Activated CD4-positive, alpha-beta T cell treated with anti-CD3 and anti-CD28 coated beads, Interleukin-2, amount 50 U/mL, for 24 hours (primary cell): ENCODE data around the gene TRIM15.

Source experiments
- DNase-seq, 2 donors: peaks; one replicate each; pipeline ENCODE4 v3.0.0-alpha.2; 2020; ENCODE audit warnings: low read depth in 1 of 2, low spot score in 1 of 2

Gene TRIM15

DNA sequence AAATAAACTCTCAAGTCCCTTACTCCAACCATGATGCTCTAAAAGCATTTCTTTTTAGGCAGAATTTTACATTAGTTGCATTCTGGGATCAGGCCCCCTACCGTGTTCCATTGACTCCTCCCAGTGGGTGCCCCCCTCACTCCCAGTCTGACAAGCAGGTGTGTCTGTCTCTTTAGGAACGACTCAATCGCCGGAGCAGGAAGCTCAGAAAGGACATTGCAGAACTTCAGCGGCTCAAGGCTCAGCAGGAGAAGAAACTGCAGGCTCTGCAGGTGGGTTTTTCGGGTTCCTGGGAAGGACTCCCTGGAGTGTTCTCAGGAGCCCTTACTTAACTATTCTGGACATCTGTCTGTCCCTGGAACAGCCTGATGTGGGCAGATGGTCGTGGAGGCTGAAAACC, 17.5 kb upstream of the TRIM15 start:
- DNase-seq = no peak

DNA sequence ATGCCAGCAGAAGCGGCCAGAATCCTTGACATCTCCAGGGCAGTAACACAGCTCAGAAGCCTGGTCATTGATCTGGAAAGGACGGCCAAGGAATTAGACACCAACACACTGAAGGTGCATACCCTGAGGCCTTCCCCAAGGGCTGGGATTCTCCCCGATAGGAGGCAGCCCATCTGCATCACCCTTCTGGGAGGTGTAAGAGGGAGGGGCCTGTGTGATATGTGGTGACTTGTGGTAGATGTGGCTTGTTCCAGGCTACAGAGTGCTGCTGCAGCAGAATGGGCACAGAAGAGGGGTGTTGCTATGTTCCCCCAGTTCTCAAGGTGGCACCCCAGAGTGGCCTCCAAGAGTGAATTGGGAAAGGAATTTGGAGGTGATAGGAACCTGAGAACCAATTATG, 16.2 kb upstream of the TRIM15 start:
- DNase-seq = no peak

DNA sequence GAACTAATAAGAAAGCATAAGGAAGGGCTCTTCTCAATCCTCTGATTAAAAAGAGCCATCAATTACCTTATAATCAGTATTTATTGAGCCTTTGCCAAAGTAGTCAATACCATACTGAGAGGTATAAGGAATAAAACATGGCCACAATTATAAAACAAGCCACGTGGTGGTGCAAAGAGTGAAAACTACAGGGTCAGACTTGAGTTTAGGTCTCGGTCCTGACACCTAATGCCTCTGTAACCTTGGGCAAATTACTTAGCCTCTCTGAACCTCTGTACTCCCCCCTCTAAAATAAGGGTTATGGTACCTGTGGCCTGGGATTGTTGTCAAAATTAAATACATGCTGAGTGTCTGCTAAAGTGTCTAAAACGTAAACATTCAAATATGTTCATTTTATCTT, 14.1 kb upstream of the TRIM15 start:
- no peak for DNase-seq

- no peak for DNase-seq
Measured at GRCh38 chr6:30149858-30150550, 13.3 kb upstream of the TRIM15 start.

DNA sequence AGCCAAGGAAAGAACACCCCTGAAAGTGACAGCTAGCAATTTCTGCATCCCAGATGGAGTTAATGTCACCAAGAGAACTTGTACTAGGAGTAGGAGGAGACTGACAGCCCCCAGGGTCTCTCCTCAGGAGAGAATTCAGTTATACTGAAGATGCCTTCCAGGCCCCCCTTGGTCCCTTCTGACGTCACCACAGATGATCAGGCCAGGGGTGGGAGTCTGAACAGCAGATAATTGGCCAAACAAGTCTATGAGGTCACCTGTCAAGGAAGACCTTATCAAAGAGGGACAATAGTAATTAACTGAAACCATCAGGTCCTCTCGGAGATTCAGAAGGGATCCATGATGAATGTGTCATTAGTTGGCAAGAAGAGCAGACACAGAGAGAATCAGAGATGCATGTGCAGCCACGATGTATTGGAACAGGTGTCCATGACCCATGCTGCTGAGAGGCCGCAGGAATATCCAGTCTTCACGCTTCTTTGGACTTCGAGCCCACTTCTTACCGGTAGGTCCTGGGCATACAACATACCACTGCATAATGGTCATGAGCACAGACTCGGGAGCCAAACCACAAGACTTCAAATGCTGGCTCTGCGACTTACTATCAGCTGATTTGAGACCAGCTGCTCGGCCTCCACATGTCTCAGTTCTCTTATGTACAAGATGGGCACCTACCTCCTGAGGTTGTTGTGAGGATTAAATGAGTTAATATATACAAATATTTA, 12.5 kb upstream of the TRIM15 start:
- no peak for DNase-seq

DNA sequence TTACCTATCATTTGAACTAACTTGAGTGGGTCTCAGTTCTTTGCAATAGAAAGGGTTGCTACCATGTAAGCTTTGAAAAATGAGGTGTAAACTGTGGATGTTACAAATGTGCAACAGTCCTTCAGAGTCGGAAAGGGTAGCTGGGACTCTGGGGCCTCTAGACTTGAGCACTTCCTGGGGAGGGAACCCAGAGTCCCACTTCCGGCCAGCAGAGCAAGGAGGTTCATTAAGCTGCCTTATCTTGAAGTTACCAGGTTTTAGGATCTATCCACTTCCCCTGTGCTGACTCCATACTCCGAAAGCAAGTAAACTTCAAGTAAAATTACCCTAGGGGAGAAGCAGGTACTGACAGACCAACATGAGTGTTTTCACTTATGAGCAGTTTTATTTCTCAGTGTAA, 11.8 kb upstream of the TRIM15 start:
- no peak for DNase-seq

DNA sequence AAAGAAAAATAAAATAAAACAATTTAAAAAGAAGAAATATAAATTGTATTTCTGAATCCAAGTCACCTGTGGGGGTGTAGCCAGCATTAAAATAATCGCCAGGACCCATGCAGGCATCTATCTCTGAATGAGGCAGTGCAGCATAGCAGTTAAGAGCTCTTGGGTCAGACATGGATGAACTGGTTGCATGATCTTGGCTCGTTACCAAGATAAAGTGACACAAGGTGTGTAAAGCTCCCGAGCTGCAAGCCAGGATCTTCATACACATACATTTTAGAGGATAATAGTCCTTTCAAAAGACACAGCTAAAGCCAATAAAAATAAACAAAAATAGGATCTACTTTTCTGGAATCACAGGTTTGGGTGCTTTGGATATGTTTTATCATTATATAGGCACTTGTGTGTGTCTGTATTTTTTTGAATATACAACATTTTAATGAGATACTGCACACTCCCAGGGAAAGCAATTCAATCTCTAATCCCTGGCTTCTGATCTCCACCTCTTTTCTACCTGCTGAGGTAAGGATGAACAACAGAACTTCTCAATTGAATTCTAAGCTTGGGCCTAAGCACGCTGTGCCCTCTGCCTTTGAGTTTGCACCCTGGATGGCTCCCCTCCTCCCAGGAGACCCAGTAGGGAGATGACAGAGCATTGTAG, 11.2 kb upstream of the TRIM15 start:
- no peak for DNase-seq

GRCh38 chr6:30152910-30153610, 10.3 kb upstream of the TRIM15 start:
- DNase-seq = no peak

DNA sequence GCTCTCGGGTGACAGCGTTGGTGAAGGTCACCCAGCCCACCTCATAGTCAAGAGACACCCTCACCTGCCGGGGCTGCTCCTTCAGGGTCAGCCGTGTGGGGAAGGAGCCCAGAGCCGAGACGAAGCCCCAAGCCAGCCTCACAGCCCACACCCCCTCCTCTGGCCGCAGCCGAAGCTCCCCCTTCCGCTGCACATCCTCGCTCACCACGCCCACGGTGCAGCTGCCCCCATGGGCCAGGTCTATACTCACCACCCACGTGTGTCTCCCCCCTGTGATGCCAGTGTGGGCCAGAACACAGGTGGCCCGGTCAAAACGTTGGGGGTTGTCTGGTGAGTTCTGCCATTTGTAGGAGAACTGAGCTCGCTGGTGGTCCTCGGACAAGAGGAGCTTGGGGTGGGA, 9.3 kb upstream of the TRIM15 start:
- DNase-seq = no peak

- no peak for DNase-seq
Measured at GRCh38 chr6:30154709-30155519, 8.4 kb upstream of the TRIM15 start.

DNA sequence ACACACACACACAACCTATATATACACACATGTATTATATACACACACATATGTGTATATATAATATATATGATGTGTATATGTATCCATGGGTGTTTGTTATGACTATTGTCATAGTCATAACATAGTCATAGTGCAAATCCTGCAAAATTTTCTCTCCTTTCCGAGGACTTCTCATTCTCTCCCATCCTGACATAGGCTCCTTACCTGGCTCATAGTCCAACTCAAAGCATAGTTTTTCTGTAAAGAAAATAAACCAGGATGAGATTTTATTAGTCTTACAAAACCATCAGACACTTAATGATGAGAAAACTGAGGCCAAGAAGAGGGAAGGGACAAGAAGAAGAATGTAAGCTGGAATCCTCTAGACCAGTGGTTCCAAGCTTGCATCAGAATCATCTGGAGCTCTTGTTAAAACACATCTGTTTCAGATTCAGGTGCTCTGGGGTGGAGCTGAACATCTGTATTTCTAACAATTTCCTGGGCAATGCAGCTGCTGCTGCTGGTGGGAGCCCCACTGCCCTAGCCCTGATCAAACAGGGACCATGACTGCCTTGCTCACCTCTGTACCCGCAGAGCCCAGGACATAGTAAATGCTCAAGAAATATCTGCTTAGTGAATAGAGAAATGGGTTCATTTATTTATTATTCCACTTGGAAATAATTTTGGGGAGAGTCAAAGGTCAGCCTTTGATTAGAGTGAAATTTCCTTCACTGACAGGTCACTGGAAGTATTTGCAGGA, 7.7 kb upstream of the TRIM15 start:
- no peak for DNase-seq

DNA sequence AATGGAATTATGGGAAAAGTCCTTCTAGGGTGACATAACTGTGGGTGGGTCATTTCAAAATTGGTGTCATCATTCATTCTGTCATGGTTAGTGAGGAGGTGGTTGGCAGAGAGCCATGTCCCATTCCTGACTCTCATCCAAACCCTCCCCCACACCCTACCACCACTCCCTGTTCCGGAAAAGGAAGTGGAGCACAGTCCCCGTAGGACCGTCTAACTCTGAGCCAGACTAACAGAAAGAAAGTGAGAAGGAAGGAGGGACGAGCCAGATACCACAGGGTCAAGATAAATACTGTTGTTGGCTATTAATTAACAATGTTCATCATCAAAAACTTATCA, 7.1 kb upstream of the TRIM15 start:
- no peak for DNase-seq

GRCh38 chr6:30156774-30157173, 6.6 kb upstream of the TRIM15 start:
- DNase-seq = no peak

- no peak for DNase-seq
Measured at GRCh38 chr6:30157581-30157980, 5.8 kb upstream of the TRIM15 start.

- DNase-seq = no peak
Measured at GRCh38 chr6:30157999-30158398, 5.3 kb upstream of the TRIM15 start.

DNA sequence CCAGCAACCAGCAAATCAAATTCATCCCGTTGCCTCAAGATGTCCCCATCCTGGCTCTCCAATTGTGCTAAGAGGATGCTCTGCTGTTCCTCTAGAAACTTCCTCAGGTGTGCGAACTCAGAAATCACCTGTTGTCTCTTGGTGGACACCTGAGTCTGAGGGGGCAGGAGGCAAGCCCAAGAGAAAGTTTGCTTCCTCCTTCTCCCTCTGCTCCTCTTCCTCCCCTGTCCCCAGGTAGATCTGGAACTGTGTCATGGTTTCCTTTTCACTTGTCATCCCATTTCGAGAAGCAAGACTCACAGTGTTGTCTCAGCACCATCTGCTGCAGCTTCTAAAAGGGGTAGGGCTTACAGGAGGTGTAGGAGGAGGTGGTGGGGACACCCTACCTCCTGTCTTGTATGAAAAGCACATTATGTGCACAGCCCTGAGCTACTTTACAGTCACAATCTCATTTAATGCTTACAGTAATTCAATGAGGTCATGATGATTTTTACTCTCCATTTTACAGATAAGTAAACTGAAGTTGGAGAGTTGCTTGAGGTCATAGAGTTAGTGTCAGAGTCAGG, 4.8 kb upstream of the TRIM15 start:
- no peak for DNase-seq

DNA sequence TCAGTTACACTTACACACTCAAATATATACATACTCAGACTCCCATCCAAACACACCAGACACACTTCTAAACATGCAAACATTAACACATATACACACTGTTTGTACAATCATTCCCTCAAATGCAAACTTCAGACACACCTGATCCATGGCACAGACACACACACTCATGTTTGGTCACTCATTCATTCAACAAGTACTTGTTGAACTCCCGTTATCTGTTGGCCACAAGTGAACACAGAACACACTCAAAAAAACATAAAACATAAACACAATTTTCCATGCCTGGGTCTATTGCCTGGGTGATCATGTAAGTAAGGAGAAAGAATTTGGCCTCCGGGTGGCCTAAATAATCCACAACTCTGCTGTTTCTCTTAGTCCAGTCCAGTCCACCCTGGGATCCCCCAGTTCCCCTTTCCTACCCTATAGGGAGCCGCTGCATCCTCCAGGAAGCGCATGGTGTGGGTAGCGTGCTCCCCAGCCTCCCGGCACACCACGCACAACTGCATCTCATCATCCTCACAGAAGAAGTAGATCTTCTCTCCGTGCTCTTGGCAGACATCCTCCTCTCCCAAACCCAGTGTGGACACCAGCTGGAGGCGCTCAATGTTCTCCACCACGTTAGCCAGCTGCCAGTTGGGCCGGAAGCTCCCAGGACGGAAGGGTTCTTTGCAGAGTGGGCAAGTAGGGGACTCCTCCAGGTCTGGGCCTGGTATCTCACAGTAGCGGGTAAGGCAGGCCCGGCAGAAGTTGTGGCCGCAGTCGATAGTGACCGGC, 3.1 kb upstream of the TRIM15 start:
- DNase-seq = no peak

GRCh38 chr6:30160785-30161531, 2.4 kb upstream of the TRIM15 start, which contains the start of gene TRIM10:
Gene TRIM10, minus strand, starts transcription at chr6:30161211. Its CDS starts 353 bp downstream, at chr6:30160858.
- DNase-seq = no peak
